ENCODE measurements around the gene TIGD7. TPM values are rescaled to one million over a fixed set of nuclear protein-coding genes. Genes with fewer than 3 reads are reported as not detected.
A peak's percentile ranks its signal among the peaks of the same experiment; 100 is the strongest.
"Not testable (repeated sequence)": the region's sequence is repeated elsewhere in the genome, so short reads cannot be mapped to it uniquely, and the experiment has no call there.

TIGD7 gene
- total RNA-seq, 1 donor from 2014 or later: 8.2 TPM

DNA sequence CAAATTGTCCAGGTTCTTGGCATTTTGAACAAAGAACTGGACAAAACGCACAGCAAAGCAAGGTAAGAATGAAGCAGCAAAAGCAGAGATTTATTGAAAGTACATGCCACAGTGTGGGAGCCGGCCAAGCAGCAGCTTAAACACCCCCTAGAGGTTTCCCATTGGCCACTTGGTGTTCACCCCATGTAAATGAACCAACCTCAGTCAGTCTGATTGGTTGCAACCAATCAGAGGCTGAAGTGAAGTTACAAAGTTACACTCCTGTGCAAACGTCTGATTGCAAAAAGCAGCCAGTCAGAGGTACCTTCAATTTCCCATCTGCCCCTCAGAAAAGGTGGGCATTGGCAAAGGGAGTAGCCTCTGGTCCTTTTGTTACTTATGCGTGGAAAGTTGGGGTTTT is 30.7 kb downstream of the TIGD7 start:
- H3K4me1 Mint-ChIP-seq (ENCODE audit: unreplicated experiment): no peaks in the 10 kb centered on the region
- peaks cover 19% of the 10 kb centered on the region for H3K27me3 Mint-ChIP-seq (ENCODE audit: unreplicated experiment)
- H3K27ac Mint-ChIP-seq (ENCODE audit: unreplicated experiment): no peak overlapping the region
- H3K36me3 Mint-ChIP-seq (ENCODE audit: unreplicated experiment): no peaks in the 10 kb centered on the region
- no peaks in the 10 kb centered on the region for H3K9me3 Mint-ChIP-seq (ENCODE audit: unreplicated experiment)
- TF ChIP-seq, protein P1, sequence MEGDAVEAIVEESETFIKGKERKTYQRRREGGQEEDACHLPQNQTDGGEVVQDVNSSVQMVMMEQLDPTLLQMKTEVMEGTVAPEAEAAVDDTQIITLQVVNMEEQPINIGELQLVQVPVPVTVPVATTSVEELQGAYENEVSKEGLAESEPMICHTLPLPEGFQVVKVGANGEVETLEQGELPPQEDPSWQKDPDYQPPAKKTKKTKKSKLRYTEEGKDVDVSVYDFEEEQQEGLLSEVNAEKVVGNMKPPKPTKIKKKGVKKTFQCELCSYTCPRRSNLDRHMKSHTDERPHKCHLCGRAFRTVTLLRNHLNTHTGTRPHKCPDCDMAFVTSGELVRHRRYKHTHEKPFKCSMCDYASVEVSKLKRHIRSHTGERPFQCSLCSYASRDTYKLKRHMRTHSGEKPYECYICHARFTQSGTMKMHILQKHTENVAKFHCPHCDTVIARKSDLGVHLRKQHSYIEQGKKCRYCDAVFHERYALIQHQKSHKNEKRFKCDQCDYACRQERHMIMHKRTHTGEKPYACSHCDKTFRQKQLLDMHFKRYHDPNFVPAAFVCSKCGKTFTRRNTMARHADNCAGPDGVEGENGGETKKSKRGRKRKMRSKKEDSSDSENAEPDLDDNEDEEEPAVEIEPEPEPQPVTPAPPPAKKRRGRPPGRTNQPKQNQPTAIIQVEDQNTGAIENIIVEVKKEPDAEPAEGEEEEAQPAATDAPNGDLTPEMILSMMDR (IDR thresholded peaks at IDR 0.05): no peak
- no peak for DNase-seq (ENCODE audit: extremely low spot score, unreplicated experiment)
- no peak overlapping the region for H3K4me3 Mint-ChIP-seq (ENCODE audit: unreplicated experiment)

DNA sequence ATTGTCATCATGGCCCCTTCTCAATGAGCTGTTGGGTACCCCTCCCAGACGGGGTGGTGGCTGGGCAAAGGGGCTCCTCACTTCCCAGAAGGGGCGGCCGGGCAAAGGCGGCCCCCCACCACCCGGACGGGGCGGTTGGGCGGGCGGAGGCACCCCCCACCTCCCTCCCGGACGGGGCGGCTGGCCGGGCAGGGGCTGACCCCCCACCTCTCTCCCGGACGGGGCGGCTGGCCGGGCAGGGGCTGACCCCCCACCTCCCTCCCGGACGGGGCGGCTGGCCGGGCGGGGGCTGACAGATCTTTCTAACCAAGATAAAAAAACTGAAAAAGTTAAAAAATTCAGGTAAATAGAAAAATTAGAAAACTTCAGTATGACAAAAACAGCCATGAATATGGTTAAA is 33.9 kb downstream of the TIGD7 start:
- H3K4me1 Mint-ChIP-seq (ENCODE audit: unreplicated experiment); H3K36me3 Mint-ChIP-seq (ENCODE audit: unreplicated experiment); H3K9me3 Mint-ChIP-seq (ENCODE audit: unreplicated experiment); H3K4me3 Mint-ChIP-seq (ENCODE audit: unreplicated experiment); H3K27ac Mint-ChIP-seq (ENCODE audit: unreplicated experiment); DNase-seq (ENCODE audit: extremely low spot score, unreplicated experiment); H3K27me3 Mint-ChIP-seq (ENCODE audit: unreplicated experiment): not testable (repeated sequence)

DNA sequence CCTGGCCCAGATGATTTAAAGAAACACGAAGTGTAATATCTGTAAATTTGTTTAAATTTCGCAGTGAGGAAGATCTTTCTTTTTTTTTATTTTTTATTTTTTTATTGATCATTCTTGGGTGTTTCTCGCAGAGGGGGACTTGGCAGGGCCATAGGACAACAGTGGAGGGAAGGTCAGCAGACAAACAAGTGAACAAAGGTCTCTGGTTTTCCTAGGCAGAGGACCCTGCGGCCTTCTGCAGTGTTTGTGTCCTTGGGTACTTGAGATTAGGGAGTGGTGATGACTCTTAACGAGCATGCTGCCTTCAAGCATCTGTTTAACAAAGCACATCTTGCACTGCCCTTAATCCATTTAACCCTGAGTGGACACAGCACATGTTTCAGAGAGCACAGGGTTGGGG is 34.5 kb downstream of the TIGD7 start:
- H3K9me3 Mint-ChIP-seq (ENCODE audit: unreplicated experiment); H3K36me3 Mint-ChIP-seq (ENCODE audit: unreplicated experiment); H3K27me3 Mint-ChIP-seq (ENCODE audit: unreplicated experiment); H3K27ac Mint-ChIP-seq (ENCODE audit: unreplicated experiment); DNase-seq (ENCODE audit: extremely low spot score, unreplicated experiment); H3K4me1 Mint-ChIP-seq (ENCODE audit: unreplicated experiment); H3K4me3 Mint-ChIP-seq (ENCODE audit: unreplicated experiment): not testable (repeated sequence)

DNA sequence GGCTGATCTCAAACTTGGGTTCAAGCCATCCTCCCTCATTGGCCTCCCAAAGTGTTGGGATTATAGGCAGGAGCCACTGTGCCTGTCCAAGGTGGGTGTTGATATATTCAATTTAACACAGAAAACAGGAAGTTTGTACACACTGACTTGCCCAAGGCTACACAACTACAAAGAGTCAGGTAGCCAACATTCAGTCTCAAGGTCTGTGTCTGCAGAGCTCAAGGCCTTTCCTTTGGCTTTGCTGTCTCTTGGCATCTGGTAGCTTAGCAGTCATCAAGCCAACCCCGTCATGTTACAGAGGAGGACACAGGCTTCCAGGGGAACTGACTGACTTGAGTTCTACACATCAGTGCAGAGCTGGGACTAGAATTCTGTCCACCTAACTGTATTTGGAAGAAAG is 36.9 kb downstream of the TIGD7 start:
- H3K9me3 Mint-ChIP-seq (ENCODE audit: unreplicated experiment): no peaks in the 10 kb centered on the region
- DNase-seq (ENCODE audit: extremely low spot score, unreplicated experiment): no peak
- H3K27me3 Mint-ChIP-seq (ENCODE audit: unreplicated experiment): no peaks in the 10 kb centered on the region
- no peak overlapping the region for H3K4me3 Mint-ChIP-seq (ENCODE audit: unreplicated experiment)
- TF ChIP-seq, protein P1 (IDR thresholded peaks at IDR 0.05): no peak
- H3K27ac Mint-ChIP-seq (ENCODE audit: unreplicated experiment): no peak overlapping the region
- peaks cover 14% of the 10 kb centered on the region for H3K4me1 Mint-ChIP-seq (ENCODE audit: unreplicated experiment)
- peaks cover 3% of the 10 kb centered on the region for H3K36me3 Mint-ChIP-seq (ENCODE audit: unreplicated experiment)

DNA sequence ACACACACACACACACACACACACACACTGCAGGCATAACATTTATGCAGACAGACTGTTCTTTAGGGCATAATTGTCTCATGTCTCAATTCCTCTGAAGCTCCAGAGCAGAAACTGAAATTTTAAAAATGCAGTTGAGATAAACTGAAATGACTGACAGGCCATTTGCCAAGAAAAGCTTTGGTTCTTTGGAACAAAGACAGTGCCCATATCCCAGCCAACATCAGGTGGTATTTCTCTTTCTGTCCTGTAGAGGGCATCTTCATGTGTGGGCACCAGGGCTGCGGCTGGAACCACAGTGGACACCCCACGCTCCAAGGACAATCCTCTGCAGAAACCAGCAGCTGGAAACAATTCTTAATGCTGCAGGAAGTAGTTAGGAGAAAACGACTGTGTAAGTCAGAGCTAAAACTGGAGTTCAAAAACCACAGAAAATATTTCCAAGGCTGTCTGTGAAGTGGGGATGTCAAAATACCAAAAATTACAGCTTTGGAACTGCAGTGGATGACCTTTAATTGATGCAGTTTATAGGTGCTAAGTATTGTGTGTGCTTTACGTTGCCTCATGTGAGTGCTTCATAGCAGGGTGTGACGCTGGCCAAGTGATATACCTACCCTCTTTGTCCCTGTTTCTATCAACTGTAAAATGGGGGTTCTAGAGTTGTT is 38.2 kb downstream of the TIGD7 start:
- DNase-seq (ENCODE audit: extremely low spot score, unreplicated experiment): no peak
- Mint-ChIP-seq H3K9me3 (ENCODE audit: unreplicated experiment) (no peaks in the 10 kb centered on the region), H3K27ac (ENCODE audit: unreplicated experiment) (no peak overlapping the region), H3K27me3 (ENCODE audit: unreplicated experiment) (no peaks in the 10 kb centered on the region), H3K4me3 (ENCODE audit: unreplicated experiment) (no peak overlapping the region), H3K36me3 (ENCODE audit: unreplicated experiment) (peaks cover 3% of the 10 kb centered on the region), H3K4me1 (ENCODE audit: unreplicated experiment) (peaks cover 19% of the 10 kb centered on the region)
- TF ChIP-seq, protein P1 (IDR thresholded peaks at IDR 0.05): peak; percentile 43

DNA sequence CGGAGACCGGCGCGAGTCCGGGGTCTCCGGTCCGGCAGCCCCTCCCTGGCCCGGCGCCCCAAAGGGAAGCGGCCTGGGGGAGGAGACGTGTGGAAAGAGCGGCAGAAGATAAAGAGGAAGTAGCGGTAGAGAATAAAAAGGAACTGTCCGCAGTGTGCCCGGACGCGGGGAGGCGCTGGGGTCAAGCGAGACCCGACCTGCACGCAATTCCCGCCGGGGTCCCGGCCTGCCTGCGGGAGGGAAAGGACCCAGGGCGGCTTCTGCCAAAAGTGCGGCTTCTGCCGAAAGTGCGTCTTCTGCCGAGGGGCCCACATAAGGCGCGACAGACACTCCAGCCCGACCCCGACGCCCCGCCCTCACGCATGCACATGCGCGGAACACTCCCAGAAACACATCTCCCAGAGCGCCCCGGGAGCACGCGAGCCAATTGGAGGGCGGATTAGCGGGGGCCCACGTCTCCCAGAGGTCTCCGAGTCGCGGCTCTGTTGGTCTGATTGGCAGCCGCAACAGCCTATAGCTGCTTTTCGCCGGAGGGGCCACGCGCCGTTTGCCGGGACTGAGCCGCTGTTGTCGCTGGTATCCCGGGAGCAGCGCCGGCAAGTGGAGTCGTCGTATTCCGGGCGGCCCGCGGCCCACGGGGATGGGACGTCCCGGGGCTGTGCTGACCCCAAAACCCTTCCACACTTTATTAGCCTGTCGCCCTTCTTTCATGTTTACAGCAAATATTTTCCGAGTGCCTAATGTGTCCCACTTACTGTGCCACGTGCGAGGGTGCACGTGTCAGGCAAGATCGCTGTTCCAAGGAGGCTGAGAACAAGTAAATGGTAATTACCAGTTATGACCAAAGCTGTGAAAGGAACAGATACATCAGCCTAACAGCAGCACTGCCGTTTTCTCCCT is 40.8 kb downstream of the TIGD7 start:
- Mint-ChIP-seq H3K36me3 (ENCODE audit: unreplicated experiment) (peaks cover 3% of the 10 kb centered on the region), H3K27ac (ENCODE audit: unreplicated experiment) (peak overlapping the region; percentile 87), H3K27me3 (ENCODE audit: unreplicated experiment) (no peaks in the 10 kb centered on the region), H3K4me1 (ENCODE audit: unreplicated experiment) (peaks cover 19% of the 10 kb centered on the region), H3K4me3 (ENCODE audit: unreplicated experiment) (peak overlapping the region; percentile 89), H3K9me3 (ENCODE audit: unreplicated experiment) (no peaks in the 10 kb centered on the region)
- peak; percentile 99 for DNase-seq (ENCODE audit: extremely low spot score, unreplicated experiment)
- TF ChIP-seq, protein P1 (IDR thresholded peaks at IDR 0.05): peak; percentile 49

Data from osteocyte (in vitro differentiated cells).